ENCODE measurements around the gene SAMD4A.

- TF ChIP-seq POLR2A (IDR thresholded peaks at IDR 0.05) (no peak), CTCF (IDR thresholded peaks at IDR 0.05) (no peak)
Observed at GRCh38 chr14:54749180-54749579, 182.3 kb downstream of the SAMD4A start.

All from esophagus squamous epithelium (tissue), 4 donors.